ENCODE results near the gene DDX49. TPM values are rescaled to one million over a fixed set of nuclear protein-coding genes. Genes with fewer than 3 reads are reported as not detected.

The DDX49 gene
- total and polyA plus RNA-seq, 2 experiments from 2014 or later, result 48.5 to 57.6 TPM

- no peak for TF ChIP-seq CTCF (IDR thresholded peaks at IDR 0.05; ENCODE audit: low read depth, low read length)
- DNase-seq (ENCODE audit: low read depth in 1 of 2, low spot score in 1 of 2), result no peak
- Histone ChIP-seq H3K4me1 (ENCODE audit: low read depth) (no peaks in the 10 kb centered on the region), H3K4me3 (no peak overlapping the region), H3K9me3 (ENCODE audit: low read depth) (no peaks in the 10 kb centered on the region), H3K27me3 (no peaks in the 10 kb centered on the region), H3K27ac (no peak overlapping the region), H3K36me3 (no peaks in the 10 kb centered on the region)
Observed at GRCh38 chr19:18945297-18945696, 25.8 kb downstream of the DDX49 start.

- Histone ChIP-seq H3K4me1 (ENCODE audit: low read depth) (no peaks in the 10 kb centered on the region), H3K27me3 (no peaks in the 10 kb centered on the region), H3K27ac (no peak overlapping the region), H3K9me3 (ENCODE audit: low read depth) (no peaks in the 10 kb centered on the region), H3K4me3 (no peak overlapping the region), H3K36me3 (no peaks in the 10 kb centered on the region)
- TF ChIP-seq CTCF (IDR thresholded peaks at IDR 0.05; ENCODE audit: low read depth, low read length), result no peak
- DNase-seq (ENCODE audit: low read depth in 1 of 2, low spot score in 1 of 2), result no peak
Observed at GRCh38 chr19:18946335-18946734, 26.8 kb downstream of the DDX49 start.

GRCh38 chr19:18946918-18947317 lies 27.4 kb downstream of the DDX49 start:
- DNase-seq (ENCODE audit: low read depth in 1 of 2, low spot score in 1 of 2), result no peak
- H3K27ac ChIP-seq, result no peak overlapping the region
- no peaks in the 10 kb centered on the region for H3K9me3 ChIP-seq (ENCODE audit: low read depth)
- H3K27me3 ChIP-seq, result no peaks in the 10 kb centered on the region
- TF ChIP-seq CTCF (IDR thresholded peaks at IDR 0.05; ENCODE audit: low read depth, low read length), result no peak
- no peak overlapping the region for H3K4me3 ChIP-seq
- H3K4me1 ChIP-seq (ENCODE audit: low read depth), result no peaks in the 10 kb centered on the region
- H3K36me3 ChIP-seq, result no peaks in the 10 kb centered on the region

GRCh38 chr19:18948075-18948975 lies 28.8 kb downstream of the DDX49 start:
- Histone ChIP-seq H3K27me3 (no peaks in the 10 kb centered on the region), H3K27ac (no peak overlapping the region), H3K4me3 (no peak overlapping the region), H3K36me3 (no peaks in the 10 kb centered on the region), H3K4me1 (ENCODE audit: low read depth) (no peaks in the 10 kb centered on the region), H3K9me3 (ENCODE audit: low read depth) (no peaks in the 10 kb centered on the region)
- TF ChIP-seq CTCF (IDR thresholded peaks at IDR 0.05; ENCODE audit: low read depth, low read length), result no peak
- DNase-seq (ENCODE audit: low read depth in 1 of 2, low spot score in 1 of 2), result no peak

GRCh38 chr19:18948976-18949356 lies 29.5 kb downstream of the DDX49 start:
- no peaks in the 10 kb centered on the region for H3K9me3 ChIP-seq (ENCODE audit: low read depth)
- H3K4me1 ChIP-seq (ENCODE audit: low read depth), result no peaks in the 10 kb centered on the region
- H3K27me3 ChIP-seq, result no peaks in the 10 kb centered on the region
- no peak overlapping the region for H3K27ac ChIP-seq
- no peaks in the 10 kb centered on the region for H3K36me3 ChIP-seq
- DNase-seq (ENCODE audit: low read depth in 1 of 2, low spot score in 1 of 2), result no peak
- H3K4me3 ChIP-seq, result no peak overlapping the region
- TF ChIP-seq CTCF (IDR thresholded peaks at IDR 0.05; ENCODE audit: low read depth, low read length), result no peak
